ENCODE measurements around the gene FRMD6.

DNA sequence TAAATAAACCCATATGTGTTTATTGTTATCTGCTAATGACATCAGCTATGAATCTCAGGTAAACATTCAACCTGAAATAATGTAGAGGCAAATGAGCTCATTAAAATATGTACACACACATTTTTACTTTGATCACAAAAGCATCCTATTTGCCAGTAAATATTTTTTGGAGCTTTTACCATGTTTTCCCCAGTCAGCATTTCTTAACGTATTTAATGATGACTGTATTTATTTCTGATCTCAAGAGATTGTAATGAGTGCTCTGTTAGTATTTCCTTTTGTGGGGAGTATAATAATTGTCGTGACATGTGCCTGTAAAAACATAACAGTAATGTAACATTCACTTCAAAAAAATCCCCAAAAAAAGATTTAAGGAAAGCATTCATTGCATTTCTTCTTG, 52.1 kb downstream of the FRMD6 start:
- TF ChIP-seq YY1 (IDR thresholded peaks at IDR 0.05; ENCODE audit: insufficient read depth, insufficient read length) = no peak
- no peak for TF ChIP-seq ZNF274 (IDR thresholded peaks at IDR 0.05; ENCODE audit: low read depth, low read length)
